Neural progenitor cell (in vitro differentiated cells): ENCODE data around the gene TADA3.

ENCODE experiments used
- CTCF ChIP-seq: fragments of 200-600 bp; sonication (generic); IDR thresholded peaks from 2 replicates; pipeline ENCODE4 v1.5.1; 2017; ENCODE audit warnings: antibody characterized with exemption, mild to moderate bottlenecking
- EZH2 ChIP-seq: fragments of 200-600 bp; sonication (generic); IDR thresholded peaks from 2 replicates; pipeline ENCODE4 v1.6.1; 2017; ENCODE audit warnings: antibody characterized with exemption, mild to moderate bottlenecking, moderate library complexity

- TF ChIP-seq CTCF (no peak), EZH2 (no peak)
Observed at GRCh38 chr3:9770276-9770812, 21.9 kb downstream of the TADA3 start.
